ENCODE measurements around the gene NINL.
A peak's percentile ranks its signal among the peaks of the same experiment; 100 is the strongest.
"Not testable (repeated sequence)": the region's sequence is repeated elsewhere in the genome, so short reads cannot be mapped to it uniquely, and the experiment has no call there.

NINL gene

GRCh38 chr20:25590778-25591177 is 5.4 kb upstream of the NINL start:
- not testable (repeated sequence) for DNase-seq

GRCh38 chr20:25588491-25588890 is 3.2 kb upstream of the NINL start:
- DNase-seq = no peak

- DNase-seq = no peak
Measured at GRCh38 chr20:25587536-25587935, 2.2 kb upstream of the NINL start.

- DNase-seq = no peak
Measured at GRCh38 chr20:25586877-25587276, 1.5 kb upstream of the NINL start.

- DNase-seq = not testable (repeated sequence)
Measured at GRCh38 chr20:25583607-25584006, 1.7 kb downstream of the NINL start.

GRCh38 chr20:25580711-25581110 is 4.6 kb downstream of the NINL start:
- no peak for DNase-seq

- DNase-seq = peak; percentile 22
Measured at GRCh38 chr20:25579081-25579770, 6.1 kb downstream of the NINL start.

GRCh38 chr20:25576783-25577530 is 8.4 kb downstream of the NINL start:
- DNase-seq = no peak

GRCh38 chr20:25574411-25574810 is 10.9 kb downstream of the NINL start:
- DNase-seq = no peak

- no peak for DNase-seq
Measured at GRCh38 chr20:25573288-25574251, 11.8 kb downstream of the NINL start.

GRCh38 chr20:25571817-25572216 is 13.5 kb downstream of the NINL start:
- DNase-seq = peak; percentile 1

GRCh38 chr20:25571240-25571639 is 14.1 kb downstream of the NINL start:
- no peak for DNase-seq

- DNase-seq = no peak
Measured at GRCh38 chr20:25570148-25570530, 15.2 kb downstream of the NINL start.

GRCh38 chr20:25567286-25567685 is 18.0 kb downstream of the NINL start:
- no peak for DNase-seq

GRCh38 chr20:25566821-25567220 is 18.5 kb downstream of the NINL start:
- no peak for DNase-seq

- no peak for DNase-seq
Measured at GRCh38 chr20:25565578-25566157, 19.7 kb downstream of the NINL start.

GRCh38 chr20:25563876-25564275 is 21.5 kb downstream of the NINL start:
- no peak for DNase-seq

GRCh38 chr20:25563362-25563761 is 22.0 kb downstream of the NINL start:
- no peak for DNase-seq

- not testable (repeated sequence) for DNase-seq
Measured at GRCh38 chr20:25561771-25562170, 23.6 kb downstream of the NINL start.

GRCh38 chr20:25553819-25554296 is 31.5 kb downstream of the NINL start:
- DNase-seq = peak; percentile 43

- DNase-seq = no peak
Measured at GRCh38 chr20:25552977-25553376, 32.4 kb downstream of the NINL start.

GRCh38 chr20:25551413-25552215 is 33.7 kb downstream of the NINL start:
- no peak for DNase-seq
